Stimulated activated naive CD8-positive, alpha-beta T cell treated with anti-CD3 and anti-CD28 coated beads, Interleukin-15, Interleukin-2, amounts not matched to agents 100 ng/mL and 50 ng/mL, for 24 hours (primary cell): ENCODE measurements around the gene RCBTB1.
A peak's percentile ranks its signal among the peaks of the same experiment; 100 is the strongest.
"Not testable (repeated sequence)": the region's sequence is repeated elsewhere in the genome, so short reads cannot be mapped to it uniquely, and the experiment has no call there.

Source experiments
- H3K27ac Mint-ChIP-seq: one replicate; pipeline ENCODE4 v1.8.0; 2021; ENCODE audit warnings: mild to moderate bottlenecking, mixed read lengths
- H3K27me3 Mint-ChIP-seq: one replicate; pipeline ENCODE4 v1.8.0; 2021; ENCODE audit warnings: mixed read lengths
- H3K36me3 Mint-ChIP-seq: one replicate; pipeline ENCODE4 v1.8.0; 2021; ENCODE audit warnings: low read depth, mixed read lengths
- H3K4me1 Mint-ChIP-seq: one replicate; pipeline ENCODE4 v1.8.0; 2021; ENCODE audit warnings: low read depth, mixed read lengths
- H3K4me3 Mint-ChIP-seq: one replicate; pipeline ENCODE4 v1.8.0; 2021; ENCODE audit warnings: mild to moderate bottlenecking, mixed read lengths
- H3K9me3 Mint-ChIP-seq: one replicate; pipeline ENCODE4 v1.8.0; 2021; ENCODE audit warnings: mixed read lengths

RCBTB1 gene

DNA sequence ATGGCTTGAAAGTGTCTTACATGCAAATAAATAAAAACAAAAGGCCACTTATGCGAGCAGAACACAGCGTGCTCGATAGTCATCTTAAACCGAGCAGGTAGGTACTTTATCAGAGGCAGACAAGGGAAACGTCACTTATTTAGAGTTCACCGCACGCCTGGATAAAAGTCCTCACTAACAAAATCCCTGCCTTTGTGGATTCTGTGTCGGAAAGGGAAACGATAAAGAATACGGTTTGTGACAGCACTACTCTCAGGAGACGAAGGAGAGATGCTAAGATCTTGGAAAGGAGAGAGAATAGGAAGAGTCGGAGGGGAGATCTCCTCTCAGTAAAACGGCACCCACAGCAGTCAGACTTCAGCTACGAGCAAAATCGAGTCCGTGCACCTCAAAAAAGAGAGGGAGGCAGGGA, 581 bp downstream of the RCBTB1 start:
- no peaks in the 10 kb centered on the region for H3K27me3 Mint-ChIP-seq
- H3K36me3 Mint-ChIP-seq = peaks cover 13% of the 10 kb centered on the region
- peak overlapping the region; percentile 85 for H3K27ac Mint-ChIP-seq
- H3K4me3 Mint-ChIP-seq = peak overlapping the region; percentile 93
- peaks cover 41% of the 10 kb centered on the region for H3K4me1 Mint-ChIP-seq
- H3K9me3 Mint-ChIP-seq = no peaks in the 10 kb centered on the region

DNA sequence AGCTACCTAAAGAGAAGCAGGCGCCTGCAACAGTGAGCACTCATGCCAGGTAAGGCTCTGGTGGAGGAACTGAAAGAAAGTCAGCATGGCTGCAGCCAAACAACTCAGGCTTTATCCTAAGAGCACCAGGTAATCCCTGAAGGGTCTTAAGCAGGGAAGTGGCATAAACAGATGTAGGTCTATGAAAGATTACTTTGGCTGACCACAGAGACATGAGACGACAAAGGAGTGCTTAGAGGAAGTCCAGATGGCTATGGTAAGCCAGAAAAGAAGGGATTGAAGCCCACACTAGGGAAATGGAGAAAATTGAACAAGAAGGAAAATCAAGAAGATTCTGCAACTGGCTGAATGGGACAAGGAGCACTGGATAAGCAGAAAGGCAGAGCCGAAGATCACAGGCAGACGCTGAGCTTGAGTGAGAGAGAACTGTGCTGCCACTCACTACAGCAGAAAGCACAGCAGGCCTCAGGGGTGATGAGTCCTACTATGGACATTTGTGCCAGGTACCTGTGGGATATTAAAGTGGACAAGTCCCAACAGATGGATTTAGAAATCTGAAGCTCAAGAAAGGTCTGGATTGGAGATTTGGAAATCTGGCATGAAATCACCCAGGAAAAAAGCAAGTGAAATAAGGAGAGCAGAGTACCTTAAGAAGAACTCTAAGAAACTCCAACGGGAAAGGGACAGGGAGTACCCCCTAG, 4.2 kb downstream of the RCBTB1 start:
- no peaks in the 10 kb centered on the region for H3K9me3 Mint-ChIP-seq
- peaks cover 27% of the 10 kb centered on the region for H3K36me3 Mint-ChIP-seq
- peaks cover 37% of the 10 kb centered on the region for H3K4me1 Mint-ChIP-seq
- no peak overlapping the region for H3K27ac Mint-ChIP-seq
- H3K4me3 Mint-ChIP-seq = no peak overlapping the region
- H3K27me3 Mint-ChIP-seq = no peaks in the 10 kb centered on the region

DNA sequence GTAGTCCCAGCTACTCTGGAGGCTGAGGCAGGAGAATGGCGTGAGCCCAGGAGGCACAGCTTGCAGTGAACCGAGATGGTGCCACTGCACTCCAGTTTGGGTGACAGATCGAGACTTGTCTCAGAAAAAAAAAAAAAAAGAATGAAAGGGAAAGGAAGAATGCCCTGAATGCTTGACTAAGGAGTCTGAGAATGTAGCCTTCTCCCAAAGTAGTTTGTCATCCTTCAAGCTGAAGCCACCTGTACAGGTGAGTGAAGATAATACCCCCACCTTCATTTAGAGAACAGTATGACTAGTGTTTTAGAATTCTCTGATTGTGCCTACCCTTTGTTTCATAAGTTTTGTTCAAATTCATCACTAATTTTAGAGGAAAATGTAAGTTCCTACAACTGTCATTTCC, 5.9 kb downstream of the RCBTB1 start:
- no peaks in the 10 kb centered on the region for H3K9me3 Mint-ChIP-seq
- H3K36me3 Mint-ChIP-seq = peaks cover 34% of the 10 kb centered on the region
- no peak overlapping the region for H3K27ac Mint-ChIP-seq
- H3K4me3 Mint-ChIP-seq = no peak overlapping the region
- H3K27me3 Mint-ChIP-seq = no peaks in the 10 kb centered on the region
- peaks cover 29% of the 10 kb centered on the region for H3K4me1 Mint-ChIP-seq

DNA sequence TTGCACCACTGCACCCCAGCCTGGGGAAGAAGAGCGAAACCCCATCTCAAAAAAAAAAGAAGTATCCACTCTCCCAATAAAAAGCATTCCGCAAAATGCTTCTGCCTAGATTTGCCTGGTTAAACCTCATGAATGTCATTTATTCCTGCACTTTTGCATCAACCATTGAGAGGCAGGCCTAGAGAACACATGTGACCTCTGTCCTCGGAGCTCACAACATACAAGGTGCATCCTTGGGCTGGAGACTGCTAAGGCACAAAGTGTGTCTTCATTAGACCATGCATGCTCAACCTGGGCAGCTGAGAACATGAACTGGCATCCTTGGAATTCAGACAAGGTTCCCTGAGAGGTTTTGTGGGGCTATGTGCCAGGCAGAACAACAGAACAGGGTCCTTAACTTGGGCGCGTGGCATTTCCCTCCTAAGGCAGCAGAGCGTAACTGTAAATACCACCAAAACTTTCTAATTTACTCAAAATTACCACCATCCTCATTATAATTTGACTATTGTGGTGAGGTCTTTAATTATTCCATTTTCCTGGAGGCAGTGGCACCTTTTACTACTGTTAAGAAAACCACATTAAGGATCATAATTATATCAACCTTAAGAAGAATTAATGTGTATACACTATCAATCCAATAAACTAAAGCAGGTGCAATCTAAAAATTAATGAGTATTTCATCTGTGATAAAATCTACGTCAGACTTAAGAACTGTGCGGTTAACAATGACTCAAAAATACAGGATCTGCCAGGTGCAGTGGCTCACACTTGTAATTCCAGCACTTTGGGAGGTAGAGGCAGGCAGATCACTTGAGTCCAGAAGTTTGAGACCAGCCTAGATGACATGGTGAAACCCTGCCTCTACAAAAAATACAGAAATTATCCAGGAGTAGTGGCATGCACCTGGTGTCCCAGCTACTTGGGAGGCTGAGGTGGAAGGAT, 13.8 kb downstream of the RCBTB1 start:
- H3K4me3 Mint-ChIP-seq = no peak overlapping the region
- H3K9me3 Mint-ChIP-seq = no peaks in the 10 kb centered on the region
- peak overlapping the region; percentile 5 for H3K27ac Mint-ChIP-seq
- peaks cover 17% of the 10 kb centered on the region for H3K36me3 Mint-ChIP-seq
- peaks cover 33% of the 10 kb centered on the region for H3K4me1 Mint-ChIP-seq
- H3K27me3 Mint-ChIP-seq = no peaks in the 10 kb centered on the region

DNA sequence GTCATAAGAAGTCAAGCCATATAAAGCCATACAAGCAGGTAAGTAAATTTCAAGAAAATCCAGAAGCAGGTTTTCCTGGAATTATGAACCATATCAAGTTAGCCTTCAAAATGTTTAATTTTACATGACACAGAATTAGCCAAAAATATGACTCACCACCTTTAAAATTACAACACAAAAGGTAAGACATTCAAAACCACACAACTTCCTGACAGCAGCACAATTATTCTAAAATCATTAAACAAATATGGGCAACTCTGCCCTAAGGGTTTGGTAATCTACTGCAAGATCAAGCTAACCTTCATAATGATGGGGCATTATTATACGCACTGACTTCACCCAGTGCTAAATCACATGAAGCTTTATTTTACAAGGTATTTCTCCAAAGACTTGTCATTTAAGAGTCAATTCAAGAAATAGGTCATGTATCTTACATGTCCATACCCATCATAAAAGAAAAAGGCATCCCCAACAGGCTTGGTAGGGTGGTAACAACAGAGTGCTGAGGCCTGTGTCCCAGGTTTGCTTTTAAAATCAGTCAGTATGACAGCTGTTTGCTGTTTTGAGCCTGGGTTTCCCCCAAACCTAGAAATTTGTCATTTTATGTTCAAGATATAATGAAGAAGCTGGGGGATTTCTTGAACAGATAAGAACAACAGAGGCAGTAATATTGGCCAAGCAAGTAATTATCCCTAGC, 15.2 kb downstream of the RCBTB1 start:
- Mint-ChIP-seq H3K4me1 (peaks cover 31% of the 10 kb centered on the region), H3K36me3 (peaks cover 14% of the 10 kb centered on the region), H3K4me3 (no peak overlapping the region), H3K9me3 (no peaks in the 10 kb centered on the region), H3K27ac (peak overlapping the region; percentile 1), H3K27me3 (no peaks in the 10 kb centered on the region)

DNA sequence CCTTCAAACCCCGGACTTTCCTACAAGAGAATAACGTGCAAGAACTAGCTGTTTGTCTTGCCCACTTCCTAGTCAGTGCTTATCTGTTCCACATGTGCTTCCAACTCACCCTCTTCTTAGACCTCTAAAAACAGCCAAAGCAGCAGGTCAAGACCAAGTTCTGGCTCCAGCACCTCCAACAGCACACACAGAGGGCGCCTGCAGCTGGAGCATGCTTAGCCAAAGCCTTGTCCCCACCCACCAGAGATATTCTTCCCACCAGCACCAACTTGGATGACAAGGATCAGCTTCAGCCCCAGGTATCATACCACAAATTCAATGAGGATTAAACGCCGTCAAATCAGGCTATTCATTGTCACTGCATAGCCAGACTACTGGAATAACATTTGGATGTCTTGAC, 17.9 kb downstream of the RCBTB1 start:
- Mint-ChIP-seq H3K27me3 (no peaks in the 10 kb centered on the region), H3K4me1 (peaks cover 31% of the 10 kb centered on the region), H3K36me3 (peaks cover 23% of the 10 kb centered on the region), H3K27ac (no peak overlapping the region), H3K4me3 (no peak overlapping the region), H3K9me3 (no peaks in the 10 kb centered on the region)

DNA sequence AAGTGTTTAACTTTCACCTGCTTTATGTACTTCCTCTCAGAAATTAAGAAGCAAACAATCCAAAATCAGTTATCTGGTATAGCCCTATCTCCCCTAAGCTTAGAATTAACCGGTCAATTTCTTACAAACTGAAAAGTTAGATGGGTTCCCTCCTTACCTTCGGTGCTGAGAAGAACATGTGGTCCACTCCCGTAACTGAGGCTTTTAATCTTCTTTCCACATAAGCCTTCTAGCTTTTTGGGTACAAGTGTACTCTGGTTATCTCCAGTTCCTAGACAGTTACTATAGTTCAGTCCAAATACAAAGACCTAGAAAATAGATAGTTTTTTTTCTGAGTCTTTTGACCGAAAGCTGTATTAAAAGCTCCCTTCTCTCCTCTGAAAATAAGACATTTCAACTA, 18.9 kb downstream of the RCBTB1 start:
- H3K4me1 Mint-ChIP-seq = peaks cover 25% of the 10 kb centered on the region
- H3K27me3 Mint-ChIP-seq = no peaks in the 10 kb centered on the region
- no peaks in the 10 kb centered on the region for H3K9me3 Mint-ChIP-seq
- no peak overlapping the region for H3K4me3 Mint-ChIP-seq
- H3K27ac Mint-ChIP-seq = no peak overlapping the region
- peaks cover 27% of the 10 kb centered on the region for H3K36me3 Mint-ChIP-seq

DNA sequence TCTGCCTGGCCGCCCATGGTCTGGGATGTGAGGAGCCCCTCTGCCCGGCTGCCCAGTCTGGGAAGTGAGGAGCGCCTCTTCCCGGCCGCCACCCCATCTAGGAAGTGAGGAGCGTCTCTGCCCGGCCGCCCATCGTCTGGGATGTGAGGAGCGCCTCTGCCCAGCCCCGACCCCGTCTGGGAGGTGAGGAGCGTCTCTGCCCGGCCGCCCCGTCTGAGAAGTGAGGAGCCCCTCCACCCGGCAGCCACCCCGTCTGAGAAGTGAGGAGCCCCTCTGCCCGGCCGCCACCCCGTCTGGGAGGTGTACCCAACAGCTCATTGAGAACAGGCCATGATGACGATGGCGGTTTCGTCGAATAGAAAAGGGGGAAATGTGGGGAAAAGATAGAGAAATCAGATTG, 19.9 kb downstream of the RCBTB1 start:
- H3K27me3 Mint-ChIP-seq, H3K9me3 Mint-ChIP-seq, H3K4me3 Mint-ChIP-seq, H3K27ac Mint-ChIP-seq: not testable (repeated sequence)
- H3K36me3 Mint-ChIP-seq = peaks cover 34% of the 10 kb centered on the region
- H3K4me1 Mint-ChIP-seq = peaks cover 15% of the 10 kb centered on the region

DNA sequence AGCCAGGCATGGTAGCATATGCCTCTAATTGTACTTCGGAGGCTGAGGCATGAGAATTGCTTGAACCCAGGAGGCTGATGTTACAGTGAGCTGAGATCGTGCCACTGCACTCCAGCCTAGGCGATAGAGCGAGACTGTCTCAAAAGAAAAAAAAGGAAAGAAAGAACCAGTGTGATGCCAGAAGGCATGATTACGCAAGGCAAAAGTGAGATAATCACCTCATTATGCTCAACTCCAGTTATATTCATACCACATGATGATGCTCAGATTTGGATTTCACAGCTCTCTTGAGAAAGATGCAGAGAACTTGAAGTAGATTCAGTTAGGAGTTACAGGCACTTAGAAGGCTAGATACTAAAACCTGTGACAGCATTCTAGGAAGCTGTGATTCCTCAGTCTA, 21.8 kb downstream of the RCBTB1 start:
- Mint-ChIP-seq H3K27me3 (no peaks in the 10 kb centered on the region), H3K4me1 (no peaks in the 10 kb centered on the region), H3K27ac (no peak overlapping the region), H3K4me3 (no peak overlapping the region), H3K36me3 (peaks cover 49% of the 10 kb centered on the region), H3K9me3 (no peaks in the 10 kb centered on the region)

DNA sequence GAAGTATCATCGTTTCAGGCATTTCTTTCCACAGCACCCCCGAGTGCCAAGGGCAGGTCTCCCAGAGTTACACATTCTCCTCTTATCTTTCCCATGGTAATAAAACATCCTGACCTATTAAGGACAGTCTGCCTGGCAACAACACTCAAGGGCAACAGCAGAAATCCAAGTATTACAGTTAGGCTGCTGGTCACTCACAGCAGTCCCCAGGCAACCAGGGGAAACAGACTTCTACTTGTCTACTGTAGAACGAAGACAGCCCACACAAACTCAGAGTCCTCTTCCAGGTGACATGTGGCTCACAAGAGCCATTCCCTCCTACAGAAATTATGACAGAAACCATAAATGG, 24.3 kb downstream of the RCBTB1 start:
- peaks cover 49% of the 10 kb centered on the region for H3K36me3 Mint-ChIP-seq
- no peaks in the 10 kb centered on the region for H3K27me3 Mint-ChIP-seq
- H3K9me3 Mint-ChIP-seq = no peaks in the 10 kb centered on the region
- no peak overlapping the region for H3K4me3 Mint-ChIP-seq
- H3K27ac Mint-ChIP-seq = no peak overlapping the region
- no peaks in the 10 kb centered on the region for H3K4me1 Mint-ChIP-seq

DNA sequence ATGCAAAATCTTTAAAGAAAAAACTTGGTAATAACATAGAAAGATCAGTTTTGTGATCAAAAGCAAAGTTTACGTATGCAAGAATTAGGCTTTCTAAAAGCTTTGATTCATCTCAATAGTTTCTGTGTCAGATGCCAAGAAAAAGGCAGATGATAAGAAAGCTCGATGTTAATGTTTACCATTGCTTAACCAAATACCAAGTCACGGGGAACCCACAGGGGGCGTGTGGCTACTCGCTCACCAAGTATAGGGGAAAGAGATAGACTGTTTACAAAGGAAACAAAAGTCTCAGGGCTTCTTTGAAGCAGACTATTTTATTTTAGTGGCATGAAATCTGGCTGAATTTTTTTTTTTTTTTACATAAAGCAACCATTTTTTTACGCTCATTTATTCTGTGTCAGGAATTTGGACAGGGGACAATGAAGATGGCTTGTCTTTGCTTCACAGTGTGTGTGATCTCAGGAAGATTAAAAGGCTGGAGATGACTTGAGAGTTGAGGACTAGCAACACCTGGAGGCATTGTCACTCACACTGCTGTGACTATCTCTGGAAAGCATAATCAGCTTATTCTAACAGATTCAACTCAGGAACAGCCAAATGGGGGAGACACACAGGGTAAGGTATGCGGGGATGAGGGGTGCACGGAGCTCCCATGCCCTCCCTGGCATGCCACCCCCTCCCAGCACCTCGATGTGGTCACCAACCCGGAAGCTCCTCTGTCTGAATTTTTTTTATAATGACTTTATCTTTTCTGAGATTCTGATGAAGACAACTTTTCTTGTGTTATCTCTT, 24.9 kb downstream of the RCBTB1 start:
- Mint-ChIP-seq H3K4me1 (no peaks in the 10 kb centered on the region), H3K27me3 (no peaks in the 10 kb centered on the region), H3K4me3 (no peak overlapping the region), H3K36me3 (peaks cover 50% of the 10 kb centered on the region), H3K27ac (no peak overlapping the region), H3K9me3 (no peaks in the 10 kb centered on the region)

DNA sequence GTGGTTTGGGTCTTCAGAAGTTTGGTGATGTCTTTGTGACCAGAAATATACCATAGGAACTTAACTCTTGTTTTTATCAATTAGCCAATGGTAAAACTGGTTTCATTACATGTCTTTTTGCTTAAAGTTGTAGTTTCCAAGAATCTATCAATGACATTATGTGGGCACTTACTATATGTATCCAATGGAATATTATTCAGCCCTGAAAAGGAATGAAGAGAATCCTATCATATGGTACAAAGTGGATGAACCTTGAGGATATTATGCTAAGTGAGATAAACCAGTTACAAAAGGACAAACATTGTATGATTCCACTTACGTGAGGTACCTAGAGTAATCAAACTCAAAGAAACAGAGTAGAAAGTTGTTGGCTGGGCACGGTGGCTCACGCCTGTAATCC, 26.4 kb downstream of the RCBTB1 start:
- H3K27ac Mint-ChIP-seq = no peak overlapping the region
- no peaks in the 10 kb centered on the region for H3K4me1 Mint-ChIP-seq
- no peaks in the 10 kb centered on the region for H3K9me3 Mint-ChIP-seq
- peaks cover 56% of the 10 kb centered on the region for H3K36me3 Mint-ChIP-seq
- H3K4me3 Mint-ChIP-seq = no peak overlapping the region
- H3K27me3 Mint-ChIP-seq = no peaks in the 10 kb centered on the region

DNA sequence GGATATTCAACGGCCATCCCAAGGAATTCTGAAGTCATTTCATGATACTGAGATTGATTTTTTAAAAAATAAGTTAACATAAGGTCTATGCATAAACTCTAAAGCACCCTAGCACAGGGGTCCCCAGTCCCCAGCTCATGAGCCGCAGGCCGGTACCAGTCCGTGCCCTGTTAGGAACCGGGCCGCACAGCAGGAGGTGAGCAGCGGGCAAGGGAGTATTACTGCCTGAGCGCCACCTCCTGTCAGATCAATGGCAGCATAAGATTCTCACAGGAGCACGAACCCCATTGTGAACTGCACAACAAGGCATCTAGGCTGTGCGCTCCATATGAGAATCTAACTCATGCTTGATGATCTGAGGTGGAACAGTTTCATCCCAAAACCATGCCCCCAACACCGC, 31.0 kb downstream of the RCBTB1 start:
- Mint-ChIP-seq H3K27ac (no peak overlapping the region), H3K4me3 (no peak overlapping the region), H3K36me3 (peaks cover 54% of the 10 kb centered on the region), H3K9me3 (no peaks in the 10 kb centered on the region), H3K4me1 (no peaks in the 10 kb centered on the region), H3K27me3 (no peaks in the 10 kb centered on the region)

DNA sequence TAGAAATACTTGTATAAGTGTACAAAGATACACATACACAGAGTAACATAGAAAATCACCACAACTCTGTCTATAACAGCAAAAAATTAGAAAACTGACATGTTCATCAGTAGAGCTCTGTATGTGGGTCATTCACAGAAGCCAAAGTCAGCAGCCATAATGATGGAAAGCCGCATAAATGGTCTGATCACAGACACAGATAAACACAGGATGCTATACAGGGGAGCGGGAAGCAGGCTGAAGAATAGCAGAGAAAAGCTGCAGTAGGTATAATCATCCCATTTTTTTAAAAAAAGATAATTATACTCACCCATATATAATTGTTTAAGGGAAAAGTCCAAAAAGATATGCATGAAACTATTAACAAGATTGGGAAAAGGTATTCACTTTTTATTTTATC, 31.5 kb downstream of the RCBTB1 start:
- H3K27me3 Mint-ChIP-seq = no peaks in the 10 kb centered on the region
- H3K4me3 Mint-ChIP-seq = no peak overlapping the region
- peaks cover 54% of the 10 kb centered on the region for H3K36me3 Mint-ChIP-seq
- no peaks in the 10 kb centered on the region for H3K9me3 Mint-ChIP-seq
- no peaks in the 10 kb centered on the region for H3K4me1 Mint-ChIP-seq
- no peak overlapping the region for H3K27ac Mint-ChIP-seq
